GM18909 (cell line): ENCODE data around the gene EPB41L2.
A peak's percentile ranks its signal among the peaks of the same experiment; 100 is the strongest.
"Not testable (repeated sequence)": the region's sequence is repeated elsewhere in the genome, so short reads cannot be mapped to it uniquely, and the experiment has no call there.

Experiments used
- ATAC-seq: cut with Tn5 transposase; IDR thresholded peaks from one replicate; pipeline ENCODE4 v1.9.1; 2021; ENCODE audit warnings: mild to moderate bottlenecking; ENCODE audit not compliant: unreplicated experiment, poor library complexity

The EPB41L2 gene

DNA sequence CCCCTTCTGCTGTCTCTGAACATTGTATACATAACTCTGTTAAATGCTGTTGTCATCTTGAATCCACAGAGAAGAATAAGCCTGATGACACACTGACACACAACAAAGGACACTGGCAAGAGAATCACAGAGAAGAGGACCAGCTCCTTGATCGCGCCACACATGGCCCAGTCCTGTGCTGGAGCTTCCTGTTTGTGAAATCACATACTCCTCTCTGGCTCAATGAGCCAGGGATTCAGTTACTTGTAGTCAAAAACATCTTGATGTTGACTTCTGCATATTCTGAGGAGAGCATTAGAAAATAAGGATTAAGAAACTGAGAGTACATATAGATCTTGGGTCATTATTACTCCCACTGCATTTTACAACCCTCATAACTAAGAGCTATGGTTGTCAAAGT, 100.1 kb downstream of the EPB41L2 start:
- ATAC-seq = no peak

DNA sequence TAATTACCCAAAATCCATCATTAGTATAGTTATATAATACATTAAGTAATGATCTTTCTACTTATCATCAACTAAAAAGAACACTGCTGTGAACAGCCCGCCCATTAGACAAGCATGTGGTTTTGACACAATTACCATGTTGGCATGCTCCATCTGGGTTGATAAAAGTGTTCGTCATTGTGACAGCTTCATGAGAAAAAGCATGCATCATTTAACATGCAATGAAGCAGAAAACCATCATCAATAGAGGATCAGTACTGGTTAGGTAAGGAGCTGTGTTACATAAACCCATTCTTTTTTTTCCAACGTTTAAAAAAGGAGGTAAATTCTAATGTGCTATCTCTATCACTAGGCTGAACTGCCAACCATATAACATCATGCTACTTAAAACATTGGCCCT, 101.9 kb downstream of the EPB41L2 start:
- peak; percentile 43 for ATAC-seq

DNA sequence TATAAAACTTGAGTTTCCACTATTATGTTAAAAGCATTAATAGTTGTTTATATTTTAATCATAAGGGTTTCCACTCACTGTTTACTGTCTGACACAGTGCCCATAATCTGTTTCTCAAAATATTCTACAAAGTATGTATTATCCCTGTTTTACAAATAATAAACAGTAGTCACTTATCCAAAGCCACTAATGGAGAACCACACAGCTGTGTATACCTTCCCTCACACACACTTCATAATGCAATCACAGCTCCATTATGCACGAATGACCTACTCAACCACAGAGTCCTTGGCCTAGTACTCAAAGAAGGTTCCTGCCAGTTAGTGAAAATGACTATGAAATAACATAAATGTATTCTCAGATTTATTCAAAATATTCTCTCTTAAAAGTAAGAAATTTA, 103.1 kb downstream of the EPB41L2 start:
- no peak for ATAC-seq

DNA sequence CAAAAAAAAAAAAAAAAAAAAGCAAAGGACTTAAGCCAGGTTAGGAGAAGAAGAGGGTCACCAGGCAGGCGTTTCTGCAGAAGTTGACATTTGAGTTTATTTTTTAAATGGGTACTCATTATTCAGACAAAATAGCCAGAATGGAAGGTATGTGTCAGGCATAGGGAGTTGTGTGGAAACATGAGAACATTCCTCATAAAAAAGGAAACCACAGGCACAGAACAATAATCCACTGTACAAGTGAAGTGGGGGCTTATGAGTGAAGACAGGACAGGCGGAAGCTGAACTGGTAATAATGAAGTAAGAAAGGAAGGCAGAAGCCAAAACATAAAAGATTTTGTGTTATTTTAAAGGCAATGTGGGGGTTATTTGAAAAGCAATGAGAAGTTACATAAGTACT, 104.6 kb downstream of the EPB41L2 start:
- no peak for ATAC-seq

DNA sequence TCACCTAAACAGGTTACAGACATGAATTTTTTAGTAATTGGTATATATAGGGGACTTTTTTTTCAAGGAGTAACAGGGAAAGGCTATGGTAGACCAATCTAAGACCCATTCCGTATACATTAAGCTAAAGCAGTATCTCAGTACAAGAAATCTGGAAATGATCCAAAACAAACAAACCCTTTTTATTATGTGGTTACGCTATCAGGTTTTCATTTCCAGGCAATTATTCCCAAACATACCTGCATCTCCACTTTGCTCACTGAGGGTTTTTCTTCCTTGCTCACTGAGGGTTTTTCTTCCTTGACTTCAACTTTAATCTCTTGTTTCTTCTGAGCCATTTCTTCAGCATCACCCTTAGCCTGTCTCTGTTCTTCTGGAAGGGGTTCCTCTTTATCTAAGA, 107.3 kb downstream of the EPB41L2 start:
- no peak for ATAC-seq

DNA sequence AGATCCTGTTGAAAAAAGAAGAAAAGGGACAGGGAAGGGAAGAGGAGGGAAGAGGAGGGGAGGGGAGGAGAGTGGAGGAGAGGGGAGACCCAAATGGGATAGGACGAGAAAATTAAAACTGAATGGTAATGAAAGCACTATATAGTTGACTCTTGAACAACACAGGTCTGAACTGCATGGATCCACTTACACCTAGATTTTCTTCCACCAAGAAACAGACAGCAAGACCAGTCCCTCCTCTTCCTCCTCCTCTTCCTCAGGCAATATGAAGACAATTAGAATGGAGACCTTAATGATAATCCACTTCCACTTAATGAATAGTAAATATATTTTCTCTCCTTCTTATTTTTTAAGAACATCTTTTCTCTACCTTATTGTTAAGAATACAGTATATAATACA, 113.5 kb downstream of the EPB41L2 start:
- no peak for ATAC-seq

DNA sequence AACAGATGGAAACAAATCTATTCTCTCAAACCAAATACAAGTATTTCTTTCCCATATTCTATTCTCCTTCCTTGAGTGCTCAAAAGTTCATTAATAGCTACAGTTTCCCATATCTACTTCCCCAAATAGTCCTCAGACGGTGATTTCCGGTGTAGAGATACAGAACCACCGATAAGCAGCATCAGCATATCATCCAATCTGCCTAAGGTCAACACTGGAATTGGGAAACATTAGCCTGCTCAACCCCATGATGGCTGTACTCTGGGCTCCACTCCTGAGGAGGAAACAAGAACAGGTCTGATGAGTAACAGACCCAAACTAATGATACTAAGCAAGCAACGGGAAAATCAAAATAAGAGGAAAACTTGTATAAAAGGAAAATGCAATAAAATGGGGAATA, 115.6 kb downstream of the EPB41L2 start:
- ATAC-seq = no peak

DNA sequence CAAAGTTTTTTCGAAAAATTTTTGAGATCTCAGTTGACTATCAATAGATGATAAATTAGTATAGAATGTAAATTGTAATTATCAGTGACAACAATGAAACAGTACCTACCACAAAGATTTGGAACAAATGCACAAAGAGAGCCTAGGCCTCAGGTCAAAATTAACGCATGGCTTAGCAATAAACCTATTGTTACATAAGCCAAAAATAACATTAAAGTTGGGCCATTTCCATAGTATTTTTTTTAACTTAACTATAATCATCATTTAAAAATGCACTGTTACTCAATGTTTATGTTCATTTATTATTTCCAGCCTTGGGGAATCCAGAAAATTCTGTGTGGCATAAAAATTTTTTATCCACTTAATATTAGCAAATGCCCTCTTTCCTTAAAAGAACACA, 117.0 kb downstream of the EPB41L2 start:
- ATAC-seq = no peak

DNA sequence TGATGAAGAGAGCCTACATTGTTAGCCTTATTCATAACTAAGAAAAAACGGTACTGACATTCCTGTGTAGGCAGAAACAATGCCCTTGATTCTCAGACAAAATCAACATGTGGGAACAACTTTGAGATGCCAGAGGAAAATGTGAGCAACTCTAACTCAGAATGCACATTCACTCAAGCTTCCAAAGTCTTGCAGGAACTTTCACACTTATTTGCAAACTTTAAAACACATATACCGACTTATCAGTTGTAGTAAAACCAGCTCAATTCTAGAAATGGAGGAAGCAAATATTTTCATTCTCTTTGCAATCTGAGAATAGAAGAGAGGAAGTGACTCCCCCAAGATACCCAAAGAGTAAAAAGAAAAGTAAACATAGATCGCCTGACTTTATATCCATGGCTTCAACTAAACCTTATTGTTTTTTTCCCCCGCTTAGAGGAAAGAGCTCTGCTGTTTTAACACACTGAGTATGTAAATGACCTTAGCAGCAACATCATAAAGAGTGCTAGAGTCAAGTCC, 117.6 kb downstream of the EPB41L2 start:
- ATAC-seq = no peak

DNA sequence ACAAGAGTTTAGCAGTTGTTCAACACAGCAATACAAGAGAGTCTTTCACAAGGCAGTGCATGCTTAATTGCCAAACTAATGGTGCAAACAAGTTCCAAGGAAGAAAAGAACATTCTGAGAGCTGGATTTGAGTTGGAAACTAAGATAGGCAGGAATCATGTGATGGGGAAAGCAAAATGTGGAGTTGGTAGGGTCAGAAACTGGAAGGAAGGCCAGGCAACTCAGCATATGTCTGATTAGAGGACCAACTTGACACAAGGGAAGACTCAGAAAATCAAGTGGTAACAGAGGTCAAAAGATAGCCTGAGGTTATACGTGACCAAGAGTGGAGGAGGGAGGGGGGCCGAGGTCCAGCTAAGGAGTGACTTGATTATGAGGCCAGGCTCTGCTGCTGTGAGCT, 118.6 kb downstream of the EPB41L2 start:
- no peak for ATAC-seq

DNA sequence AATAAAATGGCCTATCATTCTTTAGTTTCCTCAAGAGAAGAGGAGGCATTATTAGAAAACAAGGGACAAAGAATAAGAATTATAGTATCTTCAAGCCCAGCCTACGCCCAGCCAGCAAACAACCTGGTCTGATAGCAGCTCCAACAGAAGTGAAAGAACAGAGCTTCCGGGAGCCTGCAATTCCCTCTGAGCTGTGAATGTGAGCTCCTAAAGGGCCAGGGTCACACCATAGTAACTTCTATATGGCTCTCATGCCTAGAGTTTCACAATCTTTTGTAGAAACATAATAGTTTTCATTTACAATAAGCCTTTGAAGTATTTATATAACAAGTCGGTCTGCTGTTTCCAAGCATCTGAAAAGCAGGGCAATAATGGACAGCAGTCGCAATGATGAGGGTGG, 119.3 kb downstream of the EPB41L2 start:
- no peak for ATAC-seq

DNA sequence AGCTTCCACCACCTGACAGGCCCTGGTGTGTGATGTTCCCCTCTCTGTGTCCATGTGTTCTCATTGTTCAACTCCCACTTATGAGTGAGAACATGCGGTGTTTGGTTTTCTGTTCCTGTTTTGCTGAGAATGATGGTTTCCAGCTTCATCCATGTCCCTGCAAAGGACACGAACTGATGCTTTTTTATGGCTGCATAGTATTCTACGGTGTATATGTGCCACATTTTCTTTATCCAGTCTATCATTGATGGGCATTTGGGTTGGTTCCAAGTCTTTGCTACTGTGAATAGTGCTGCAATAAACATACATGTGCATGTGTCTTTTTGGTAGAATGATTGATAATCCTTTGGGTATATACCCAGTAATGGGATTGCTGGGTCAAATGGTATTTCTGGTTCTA, 120.3 kb downstream of the EPB41L2 start:
- not testable (repeated sequence) for ATAC-seq

DNA sequence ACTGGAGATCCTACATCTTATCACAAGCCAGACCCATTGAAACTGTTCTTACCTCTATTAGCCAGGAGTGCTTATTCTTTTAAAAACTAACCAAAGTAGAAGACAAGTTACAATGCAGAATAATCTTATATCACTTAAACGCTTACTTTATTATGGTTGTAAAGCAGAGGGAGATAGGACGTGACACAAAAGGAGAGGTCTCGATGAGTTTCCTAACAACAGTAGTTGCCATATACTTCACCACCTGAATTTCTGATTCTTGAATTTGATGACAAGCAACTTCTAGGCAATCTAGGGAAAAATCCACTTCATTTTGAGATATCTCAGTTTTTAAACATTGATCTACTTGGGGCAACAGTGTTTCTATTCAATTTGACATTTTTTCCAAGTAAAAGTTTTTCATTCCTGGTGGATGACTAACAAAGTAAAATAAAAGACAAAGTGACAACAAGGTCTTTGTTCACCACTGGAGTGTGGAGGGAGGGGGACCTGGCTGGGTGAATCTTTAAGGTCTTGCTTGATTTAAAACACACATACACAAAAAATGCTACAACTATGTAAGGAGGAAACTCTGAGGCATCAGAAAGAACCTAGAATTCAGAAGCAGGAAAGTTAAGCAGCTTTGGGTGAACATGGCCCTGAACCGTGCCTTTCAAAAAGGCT, 125.0 kb downstream of the EPB41L2 start:
- ATAC-seq = no peak

DNA sequence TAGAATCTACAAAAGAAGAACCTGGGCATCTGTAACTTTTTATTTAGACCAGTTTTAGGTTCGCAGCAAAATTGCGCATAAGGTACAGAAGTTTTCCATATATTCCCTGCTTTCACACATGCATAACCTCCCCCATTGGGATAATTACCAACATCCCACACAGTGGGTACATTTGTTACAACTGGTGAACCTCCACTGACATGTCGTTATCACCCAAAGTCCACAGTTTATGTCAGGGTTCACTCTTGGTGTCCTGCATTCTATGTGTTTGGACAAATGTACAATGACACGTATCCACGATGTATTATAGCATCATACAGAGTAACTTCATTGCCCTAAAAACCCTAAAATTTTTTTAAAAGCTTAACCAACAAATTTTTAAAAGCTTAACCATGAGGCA, 126.1 kb downstream of the EPB41L2 start:
- no peak for ATAC-seq

DNA sequence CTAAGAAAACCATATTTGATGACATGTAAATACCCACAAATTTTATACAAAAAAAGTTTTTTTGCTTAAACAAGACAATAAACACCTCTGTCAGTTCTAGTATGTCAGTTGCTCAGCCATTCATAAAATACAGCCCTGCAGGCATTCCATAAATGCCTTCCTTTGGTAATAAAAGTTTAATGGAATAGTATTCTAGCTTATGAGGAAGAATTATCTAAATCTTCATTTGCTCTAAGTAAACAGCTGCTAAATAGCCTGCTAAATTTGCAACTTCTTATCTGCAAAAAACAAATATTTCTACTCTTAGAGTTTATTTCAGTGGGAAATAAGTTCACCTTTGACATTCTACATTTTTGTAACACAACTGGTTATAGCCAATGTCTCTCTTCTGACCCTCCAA, 127.1 kb downstream of the EPB41L2 start:
- ATAC-seq = no peak

DNA sequence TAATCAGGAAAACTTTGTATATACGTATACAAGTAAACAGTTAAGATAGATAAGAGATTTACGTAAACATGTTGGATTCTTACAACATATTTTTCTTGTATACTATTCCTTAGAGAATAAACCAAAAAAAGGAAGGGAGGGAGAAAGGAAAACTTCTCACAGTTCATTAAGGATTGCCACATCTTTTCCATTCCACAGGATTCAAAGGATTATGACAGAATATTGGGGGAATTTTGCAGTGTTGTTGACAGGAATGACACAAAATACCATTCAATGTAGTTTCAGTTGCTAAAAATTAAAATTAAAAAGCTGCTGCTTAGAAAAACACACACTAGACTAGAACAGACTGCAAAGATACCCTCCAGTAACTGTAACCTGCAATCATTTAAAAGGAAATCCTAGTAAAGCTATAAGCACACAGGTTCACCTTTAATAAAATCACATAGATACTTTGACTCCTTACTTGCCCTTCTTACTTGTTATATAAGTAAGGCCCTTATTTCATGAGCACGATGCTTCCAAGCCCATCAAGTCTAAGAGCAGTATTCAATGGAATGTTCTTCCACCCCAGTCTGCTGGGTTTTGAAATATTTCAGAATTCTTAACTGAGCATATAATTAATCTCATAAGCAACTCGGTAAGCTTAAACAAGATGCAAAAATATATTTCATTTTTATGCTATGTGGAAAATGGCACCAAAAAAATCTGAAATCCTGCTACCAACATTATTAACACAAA, 128.0 kb downstream of the EPB41L2 start:
- ATAC-seq = no peak

DNA sequence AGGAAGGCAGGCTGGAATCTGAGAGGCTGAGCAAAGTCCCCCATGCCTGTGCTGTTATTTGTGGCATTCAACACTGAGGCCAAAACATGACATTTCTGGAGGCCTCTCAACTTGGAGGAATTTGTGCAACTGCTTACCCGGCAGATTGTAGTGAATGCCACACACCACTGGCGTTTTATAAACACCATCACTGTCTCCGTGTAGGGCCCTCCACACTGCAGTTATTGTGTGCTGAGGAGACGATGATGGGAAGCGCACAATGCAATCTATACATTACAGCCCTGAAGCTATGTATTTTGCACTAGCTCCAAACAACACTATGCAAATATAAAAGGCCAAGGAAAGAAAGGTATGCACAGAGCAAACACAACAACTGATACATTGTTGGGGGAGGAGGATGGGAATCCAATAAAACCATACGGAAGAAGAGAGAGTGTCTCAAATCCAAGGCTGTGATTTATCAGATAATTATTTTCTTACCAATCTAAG, 129.3 kb downstream of the EPB41L2 start:
- ATAC-seq = no peak

DNA sequence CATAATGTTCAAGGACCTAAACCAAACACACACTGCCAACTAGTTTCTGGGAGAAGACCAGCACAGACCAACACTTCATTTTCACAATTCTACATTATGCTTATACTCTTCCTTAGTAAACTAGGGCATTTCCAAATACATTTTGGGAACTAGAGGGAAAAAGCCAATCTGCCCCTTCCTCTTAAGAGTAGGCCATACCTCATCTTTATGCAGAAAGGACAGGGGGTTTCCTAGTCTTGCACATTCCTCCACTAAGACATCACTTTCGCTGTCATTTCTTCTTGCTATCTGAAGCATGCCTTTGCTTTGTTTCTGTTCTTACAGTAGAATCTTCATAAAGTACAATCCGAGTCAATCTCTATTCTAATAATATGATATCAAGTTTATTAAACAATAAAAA, 130.1 kb downstream of the EPB41L2 start:
- no peak for ATAC-seq

DNA sequence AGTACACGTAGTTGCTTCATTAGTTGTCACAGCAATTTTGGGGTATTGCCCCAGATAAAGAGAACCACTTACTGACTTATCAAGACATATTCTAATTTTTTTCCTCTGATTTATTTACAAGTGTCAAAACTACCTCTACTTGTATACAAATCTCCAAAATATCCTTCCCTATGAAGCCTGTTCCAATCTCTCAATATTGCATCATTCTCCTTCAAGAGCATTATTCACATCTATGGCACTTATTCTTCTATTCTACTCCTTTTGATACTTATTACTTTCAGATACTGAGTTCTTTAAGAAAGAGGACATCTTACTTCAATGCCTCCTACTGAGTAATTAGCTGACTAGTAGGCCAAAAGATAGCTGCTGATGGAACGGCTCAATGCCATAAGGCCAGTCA, 130.6 kb downstream of the EPB41L2 start:
- ATAC-seq = no peak

DNA sequence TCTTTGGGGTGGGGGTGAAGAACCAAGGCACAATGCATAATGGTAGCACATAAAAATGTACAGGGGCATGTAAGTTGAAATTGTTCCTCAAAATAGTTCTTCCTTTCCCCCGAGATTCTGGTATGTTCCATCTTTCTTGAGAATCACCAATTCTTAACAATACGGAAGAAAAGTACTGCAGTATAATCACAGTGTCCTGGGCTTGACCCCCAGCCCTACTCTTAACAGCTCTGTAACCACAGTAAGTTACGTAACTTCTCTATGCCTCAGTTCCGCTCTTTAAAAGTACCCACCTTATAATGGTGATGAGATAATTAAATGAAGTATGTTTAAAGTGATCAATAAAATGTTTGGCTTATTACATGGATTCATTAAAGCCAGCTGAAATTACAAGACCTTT, 131.4 kb downstream of the EPB41L2 start:
- no peak for ATAC-seq

DNA sequence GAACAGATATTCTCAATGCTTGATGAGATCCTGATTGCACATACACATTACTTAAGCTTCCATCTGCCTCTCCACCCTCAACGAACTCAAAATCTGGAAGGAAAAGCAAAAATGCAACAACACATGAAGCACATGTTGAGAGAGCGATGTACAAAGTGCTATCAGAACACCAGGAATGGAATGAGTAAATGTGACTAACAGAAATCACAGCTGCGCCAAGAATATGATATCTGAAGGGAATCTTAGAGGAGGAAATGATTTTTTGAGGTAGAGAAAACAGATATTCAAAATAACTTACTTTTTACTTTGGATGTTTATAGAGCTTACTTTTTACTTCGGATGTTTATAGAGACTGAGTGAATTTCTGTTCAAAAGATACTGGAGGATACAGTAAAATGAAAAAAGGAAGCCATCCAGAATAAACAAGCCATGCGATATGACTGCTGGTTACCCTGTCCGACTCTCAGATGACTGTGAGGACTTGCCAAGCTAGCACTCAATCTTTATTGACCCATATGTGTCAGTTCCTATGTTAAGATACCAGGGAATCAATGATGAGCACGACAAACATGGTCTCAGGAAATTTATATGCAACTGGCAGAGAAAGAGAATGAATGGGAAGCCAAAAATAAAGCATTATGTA, 133.9 kb downstream of the EPB41L2 start:
- no peak for ATAC-seq
